Astrocyte (in vitro differentiated cells and primary cell): ENCODE data around the gene SLC8A2. TPM values are rescaled to one million over a fixed set of nuclear protein-coding genes. Genes with fewer than 3 reads are reported as not detected.

Experiments used
- DNase-seq: peaks from one replicate; pipeline ENCODE4 v3.0.0-alpha.2; 2010; ENCODE audit warnings: low read depth
- FAIRE-seq: peaks from 2 replicates; lab custom pipeline; 2011; peaks lifted over from hg19 to GRCh38; lab: Jason Lieb, UNC
- H2AFZ ChIP-seq: 2 replicates; pipeline ENCODE4 v1.6.0; 2012; ENCODE audit warnings: low read depth, low read length, inconsistent platforms
- H3K27ac ChIP-seq: 2 replicates; pipeline ENCODE4 v1.5.1; 2011; ENCODE audit warnings: low read depth, low read length, inconsistent platforms
- H3K27me3 ChIP-seq: 2 replicates; pipeline ENCODE4 v1.6.0; 2011; ENCODE audit warnings: low read length, inconsistent platforms; ENCODE audit not compliant: insufficient read depth
- H3K36me3 ChIP-seq: 2 replicates; pipeline ENCODE4 v1.5.1; 2011; ENCODE audit warnings: low read length, inconsistent platforms; ENCODE audit not compliant: insufficient read depth
- H3K4me1 ChIP-seq: 2 replicates; pipeline ENCODE4 v1.5.1; 2011; ENCODE audit warnings: low read length, inconsistent platforms; ENCODE audit not compliant: insufficient read depth
- H3K4me2 ChIP-seq: 2 replicates; pipeline ENCODE4 v1.6.0; 2012; ENCODE audit warnings: low read length, inconsistent platforms
- H3K4me3 ChIP-seq: 2 replicates; pipeline ENCODE4 v1.5.1; 2011; ENCODE audit warnings: low read depth, mild to moderate bottlenecking, low read length, inconsistent platforms; ENCODE audit not compliant: insufficient read depth
- H3K79me2 ChIP-seq: 2 replicates; pipeline ENCODE4 v1.6.0; 2012; ENCODE audit warnings: mild to moderate bottlenecking, low read length, inconsistent platforms; ENCODE audit not compliant: insufficient read depth
- H3K9ac ChIP-seq: 2 replicates; pipeline ENCODE4 v1.6.0; 2012; ENCODE audit warnings: mild to moderate bottlenecking, low read length, inconsistent platforms
- H3K9me3 ChIP-seq: 2 replicates; pipeline ENCODE4 v1.5.1; 2012; ENCODE audit warnings: low read depth, mild to moderate bottlenecking, low read length, inconsistent platforms; ENCODE audit not compliant: insufficient read depth
- H4K20me1 ChIP-seq: 2 replicates; pipeline ENCODE4 v1.6.0; 2012; ENCODE audit warnings: low read length, inconsistent platforms; ENCODE audit not compliant: insufficient read depth
- H3K27ac Mint-ChIP-seq: one replicate; pipeline ENCODE4 v1.8.0; 2021; ENCODE audit warnings: mild to moderate bottlenecking, mixed read lengths; ENCODE audit not compliant: unreplicated experiment
- H3K27me3 Mint-ChIP-seq: one replicate; pipeline ENCODE4 v1.8.0; 2021; ENCODE audit warnings: low read depth, mixed read lengths; ENCODE audit not compliant: unreplicated experiment
- H3K36me3 Mint-ChIP-seq: one replicate; pipeline ENCODE4 v1.8.0; 2021; ENCODE audit warnings: low read depth, mixed read lengths; ENCODE audit not compliant: unreplicated experiment
- H3K4me1 Mint-ChIP-seq: one replicate; pipeline ENCODE4 v1.8.0; 2021; ENCODE audit warnings: low read depth, mixed read lengths; ENCODE audit not compliant: unreplicated experiment
- H3K4me3 Mint-ChIP-seq: one replicate; pipeline ENCODE4 v1.8.0; 2021; ENCODE audit warnings: mild to moderate bottlenecking, moderate library complexity, mixed read lengths; ENCODE audit not compliant: unreplicated experiment
- H3K9me3 Mint-ChIP-seq: one replicate; pipeline ENCODE4 v1.8.0; 2021; ENCODE audit warnings: mild to moderate bottlenecking, mixed read lengths; ENCODE audit not compliant: unreplicated experiment
- CTCF ChIP-seq: IDR thresholded peaks from 2 replicates; pipeline ENCODE4 v1.5.1; 2011; ENCODE audit warnings: low read depth, mild to moderate bottlenecking, inconsistent platforms, low read length, moderate library complexity; ENCODE audit not compliant: insufficient read depth
- EZH2 ChIP-seq: IDR thresholded peaks from 2 replicates; pipeline ENCODE4 v1.6.1; 2012; ENCODE audit warnings: mild to moderate bottlenecking, low read length, inconsistent platforms; ENCODE audit not compliant: insufficient read depth
- total RNA-seq: library from RNA; stranded (reverse); gene quantifications from 2 replicates; pipeline ENCODE4 v1.2.1, GENCODE V29; 2021

SLC8A2 gene
- total RNA-seq, 1 donor from 2014 or later: 3.3 TPM

DNA sequence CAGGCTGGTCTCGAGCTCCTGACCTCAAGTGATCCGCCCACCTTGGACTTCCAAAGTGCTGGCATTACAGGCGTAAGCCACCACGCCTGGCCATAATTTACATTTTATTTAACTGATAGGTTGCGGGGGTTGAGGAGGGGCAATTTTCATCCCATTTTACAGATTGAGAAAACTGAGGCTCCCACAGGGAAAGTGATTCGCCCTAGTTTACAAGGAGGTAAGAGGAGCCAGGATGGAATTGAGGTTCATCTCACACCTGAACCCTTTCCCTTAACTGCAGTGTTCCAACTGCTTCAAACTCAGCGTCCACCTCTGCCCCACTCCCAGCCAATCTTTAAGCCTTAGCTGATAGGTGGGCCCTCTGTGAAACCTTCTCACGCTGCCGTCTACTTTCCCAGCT, 47.2 kb upstream of the SLC8A2 start:
- Mint-ChIP-seq H3K36me3 (no peaks in the 10 kb centered on the region), H3K27me3 (peaks cover 11% of the 10 kb centered on the region), H3K4me1 (peaks cover 4% of the 10 kb centered on the region), H3K4me3 (no peak overlapping the region), H3K9me3 (no peaks in the 10 kb centered on the region), H3K27ac (no peak overlapping the region)
- Histone ChIP-seq H4K20me1 (peaks cover 7% of the 10 kb centered on the region), H3K4me1 (peaks cover 4% of the 10 kb centered on the region), H3K4me2 (no peak overlapping the region), H2AFZ (no peak overlapping the region), H3K27me3 (peaks cover 7% of the 10 kb centered on the region), H3K9ac (no peak overlapping the region), H3K4me3 (no peak overlapping the region), H3K36me3 (no peaks in the 10 kb centered on the region), H3K27ac (no peak overlapping the region), H3K79me2 (peaks cover 10% of the 10 kb centered on the region), H3K9me3 (no peaks in the 10 kb centered on the region)
- FAIRE-seq (no peak), DNase-seq (no peak)
- TF ChIP-seq EZH2 (no peak), CTCF (no peak)

- peaks cover 14% of the 10 kb centered on the region for H4K20me1 ChIP-seq
- no peak overlapping the region for H3K4me2 ChIP-seq
- FAIRE-seq (no peak), DNase-seq (peak; percentile 39)
- H3K9ac ChIP-seq: no peak overlapping the region
- TF ChIP-seq EZH2 (no peak), CTCF (no peak)
- H3K27me3 ChIP-seq: peaks cover 7% of the 10 kb centered on the region
- peaks cover 17% of the 10 kb centered on the region for H3K79me2 ChIP-seq
- H3K27ac ChIP-seq: no peak overlapping the region
- H3K4me3 ChIP-seq: no peak overlapping the region
- no peaks in the 10 kb centered on the region for H3K36me3 ChIP-seq
- peaks cover 9% of the 10 kb centered on the region for H3K4me1 ChIP-seq
- H3K27ac Mint-ChIP-seq: no peak overlapping the region
- peaks cover 11% of the 10 kb centered on the region for H3K27me3 Mint-ChIP-seq
- H3K4me1 Mint-ChIP-seq: peaks cover 8% of the 10 kb centered on the region
- no peaks in the 10 kb centered on the region for H3K9me3 ChIP-seq
- no peak overlapping the region for H3K4me3 Mint-ChIP-seq
- H3K9me3 Mint-ChIP-seq: no peaks in the 10 kb centered on the region
- no peak overlapping the region for H2AFZ ChIP-seq
- no peaks in the 10 kb centered on the region for H3K36me3 Mint-ChIP-seq
Measured at GRCh38 chr19:47518139-47518538, 46.4 kb upstream of the SLC8A2 start.

DNA sequence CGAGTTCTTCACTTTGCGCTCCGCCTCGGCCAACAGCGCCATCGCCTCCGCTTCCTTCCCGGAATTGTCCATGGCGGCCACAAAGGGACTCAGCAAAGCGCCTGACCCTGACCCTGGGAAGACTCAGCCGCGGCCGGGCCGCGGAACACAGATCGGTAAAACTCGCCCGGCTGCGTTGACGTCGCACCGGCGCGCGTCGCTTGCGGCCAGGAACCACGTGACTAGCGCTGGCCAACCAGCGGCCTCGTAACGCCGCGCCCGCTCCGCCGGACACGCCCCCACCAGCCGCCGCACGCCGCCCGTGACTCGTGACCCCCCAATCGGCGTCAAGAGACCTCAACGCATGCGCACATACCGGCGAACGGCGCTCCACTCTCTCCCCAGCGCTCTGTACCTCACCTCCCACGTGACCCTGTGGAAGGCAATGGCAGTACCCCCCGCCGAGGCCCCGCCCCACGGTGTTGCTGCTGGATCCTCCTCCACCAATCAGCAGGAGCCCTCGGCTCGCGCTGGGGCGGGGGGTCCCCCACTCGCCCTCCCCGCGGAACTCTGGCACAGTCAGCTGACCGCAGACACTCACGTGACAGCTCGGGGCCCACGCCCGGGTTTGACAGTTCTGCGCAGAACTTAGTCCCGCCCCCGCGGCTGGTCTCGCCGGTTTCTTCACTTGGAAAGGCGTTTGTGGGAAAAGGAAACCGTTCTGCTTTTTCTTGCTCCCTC, 43.3 kb upstream of the SLC8A2 start, which contains the start of gene NAPA:
Gene NAPA, minus strand, starts transcription at position 195 of the 720 bp plus-strand sequence. Its CDS starts 123 bp downstream, at position 72.
- Mint-ChIP-seq H3K4me1 (peaks cover 33% of the 10 kb centered on the region), H3K36me3 (peaks cover 8% of the 10 kb centered on the region), H3K4me3 (peak within 1 kb of the TSS; percentile 99), H3K27ac (peak within 1 kb of the TSS; percentile 99), H3K9me3 (no peaks in the 10 kb centered on the region), H3K27me3 (peaks cover 3% of the 10 kb centered on the region)
- Histone ChIP-seq H3K4me3 (peak within 1 kb of the TSS; percentile 93), H3K79me2 (peaks cover 48% of the 10 kb centered on the region), H4K20me1 (peaks cover 45% of the 10 kb centered on the region), H3K4me1 (peaks cover 13% of the 10 kb centered on the region), H3K9ac (peak within 1 kb of the TSS; percentile 99), H3K4me2 (peak within 1 kb of the TSS; percentile 100), H3K27me3 (peaks cover 2% of the 10 kb centered on the region), H3K9me3 (no peaks in the 10 kb centered on the region), H2AFZ (peak within 1 kb of the TSS; percentile 90), H3K27ac (peak within 1 kb of the TSS; percentile 96), H3K36me3 (no peaks in the 10 kb centered on the region)
- peak; percentile 98 for DNase-seq
- FAIRE-seq: no peak
- TF ChIP-seq EZH2: no peak
